NOMO-1 treated with DMSO at 0.1 percent for 48 hours (cell line): ENCODE measurements around the gene CCDC85A.

Experiments
- DNase-seq: peaks from one replicate; lab custom pipeline; 2025; ENCODE audit not compliant: unreplicated experiment; lab: John Stamatoyannopoulos, UW

Gene CCDC85A

GRCh38 chr2:56295666-56296065 lies 111.9 kb downstream of the CCDC85A start:
- DNase-seq, result no peak

GRCh38 chr2:56297671-56298070 lies 113.9 kb downstream of the CCDC85A start:
- no peak for DNase-seq

GRCh38 chr2:56299171-56299691 lies 115.4 kb downstream of the CCDC85A start:
- no peak for DNase-seq

GRCh38 chr2:56309626-56310170 lies 125.9 kb downstream of the CCDC85A start:
- no peak for DNase-seq

- no peak for DNase-seq
Observed at GRCh38 chr2:56313500-56313921, 129.7 kb downstream of the CCDC85A start.

- DNase-seq, result no peak
Observed at GRCh38 chr2:56314371-56314770, 130.6 kb downstream of the CCDC85A start.

GRCh38 chr2:56314796-56315195 lies 131.0 kb downstream of the CCDC85A start:
- no peak for DNase-seq

GRCh38 chr2:56315376-56315775 lies 131.6 kb downstream of the CCDC85A start:
- no peak for DNase-seq

GRCh38 chr2:56316011-56316410 lies 132.2 kb downstream of the CCDC85A start:
- DNase-seq, result no peak

- no peak for DNase-seq
Observed at GRCh38 chr2:56318147-56318546, 134.4 kb downstream of the CCDC85A start.

GRCh38 chr2:56325661-56326345 lies 142.0 kb downstream of the CCDC85A start:
- no peak for DNase-seq

- no peak for DNase-seq
Observed at GRCh38 chr2:56326346-56326741, 142.6 kb downstream of the CCDC85A start.

- no peak for DNase-seq
Observed at GRCh38 chr2:56331810-56332209, 148.0 kb downstream of the CCDC85A start.

- no peak for DNase-seq
Observed at GRCh38 chr2:56333812-56334485, 150.2 kb downstream of the CCDC85A start.

GRCh38 chr2:56334622-56335021 lies 150.8 kb downstream of the CCDC85A start:
- DNase-seq, result no peak

GRCh38 chr2:56335101-56335500 lies 151.3 kb downstream of the CCDC85A start:
- no peak for DNase-seq

- DNase-seq, result no peak
Observed at GRCh38 chr2:56337342-56337741, 153.6 kb downstream of the CCDC85A start.

GRCh38 chr2:56338232-56338631 lies 154.4 kb downstream of the CCDC85A start:
- DNase-seq, result no peak

GRCh38 chr2:56344771-56345170 lies 161.0 kb downstream of the CCDC85A start:
- no peak for DNase-seq

GRCh38 chr2:56347881-56348280 lies 164.1 kb downstream of the CCDC85A start:
- DNase-seq, result no peak

GRCh38 chr2:56348392-56349210 lies 164.8 kb downstream of the CCDC85A start:
- DNase-seq, result no peak
